Activated naive CD8-positive, alpha-beta T cell (primary cell): Measurements from ENCODE around the gene GREM1.

Source experiments
- H3K27ac Mint-ChIP-seq: one replicate; pipeline ENCODE4 v1.8.0; 2021; ENCODE audit warnings: mixed read lengths
- H3K27me3 Mint-ChIP-seq: one replicate; pipeline ENCODE4 v1.8.0; 2021; ENCODE audit warnings: mixed read lengths
- H3K36me3 Mint-ChIP-seq: one replicate; pipeline ENCODE4 v1.8.0; 2021; ENCODE audit warnings: mixed read lengths
- H3K4me1 Mint-ChIP-seq: one replicate; pipeline ENCODE4 v1.8.0; 2021; ENCODE audit warnings: low read depth, mixed read lengths
- H3K4me3 Mint-ChIP-seq: one replicate; pipeline ENCODE4 v1.8.0; 2021; ENCODE audit warnings: mild to moderate bottlenecking, mixed read lengths
- H3K9me3 Mint-ChIP-seq: one replicate; pipeline ENCODE4 v1.8.0; 2021; ENCODE audit warnings: low read depth, mixed read lengths

GREM1 gene

GRCh38 chr15:32715276-32715675 lies 2.5 kb upstream of the GREM1 start:
- H3K9me3 Mint-ChIP-seq = no peaks in the 10 kb centered on the region
- peaks cover 18% of the 10 kb centered on the region for H3K4me1 Mint-ChIP-seq
- peaks cover 37% of the 10 kb centered on the region for H3K27me3 Mint-ChIP-seq

GRCh38 chr15:32716216-32716914 lies 1.4 kb upstream of the GREM1 start:
- Mint-ChIP-seq H3K27ac (no peak overlapping the region), H3K36me3 (no peaks in the 10 kb centered on the region)

More at GRCh38 chr15:32715276-32715675, 2.5 kb upstream of the GREM1 start:
- H3K36me3 Mint-ChIP-seq = no peaks in the 10 kb centered on the region
- no peak overlapping the region for H3K27ac Mint-ChIP-seq
- H3K4me3 Mint-ChIP-seq = no peak overlapping the region

GRCh38 chr15:32716915-32717425 lies 834 bp upstream of the GREM1 start:
- no peak overlapping the region for H3K27ac Mint-ChIP-seq
- H3K36me3 Mint-ChIP-seq = no peaks in the 10 kb centered on the region
- H3K4me1 Mint-ChIP-seq = peaks cover 18% of the 10 kb centered on the region
- no peaks in the 10 kb centered on the region for H3K9me3 Mint-ChIP-seq
- peak overlapping the region; percentile 4 for H3K4me3 Mint-ChIP-seq
- peaks cover 40% of the 10 kb centered on the region for H3K27me3 Mint-ChIP-seq

More at GRCh38 chr15:32716216-32716914, 1.4 kb upstream of the GREM1 start:
- peaks cover 18% of the 10 kb centered on the region for H3K4me1 Mint-ChIP-seq
- H3K9me3 Mint-ChIP-seq = no peaks in the 10 kb centered on the region
- H3K4me3 Mint-ChIP-seq = peak overlapping the region; percentile 4
- peaks cover 41% of the 10 kb centered on the region for H3K27me3 Mint-ChIP-seq

- Mint-ChIP-seq H3K4me1 (peaks cover 18% of the 10 kb centered on the region), H3K4me3 (no peak overlapping the region), H3K27me3 (peaks cover 43% of the 10 kb centered on the region)
Measured at GRCh38 chr15:32718227-32718820, 520 bp downstream of the GREM1 start.

GRCh38 chr15:32718821-32719716 lies 1.3 kb downstream of the GREM1 start:
- Mint-ChIP-seq H3K27ac (no peak overlapping the region), H3K27me3 (peaks cover 37% of the 10 kb centered on the region), H3K36me3 (no peaks in the 10 kb centered on the region), H3K4me3 (peak overlapping the region; percentile 44), H3K4me1 (peaks cover 18% of the 10 kb centered on the region), H3K9me3 (no peaks in the 10 kb centered on the region)

More at GRCh38 chr15:32718227-32718820, 520 bp downstream of the GREM1 start:
- Mint-ChIP-seq H3K36me3 (no peaks in the 10 kb centered on the region), H3K9me3 (no peaks in the 10 kb centered on the region), H3K27ac (no peak overlapping the region)

- H3K27me3 Mint-ChIP-seq = peaks cover 39% of the 10 kb centered on the region
- H3K4me3 Mint-ChIP-seq = no peak overlapping the region
- H3K36me3 Mint-ChIP-seq = peaks cover 2% of the 10 kb centered on the region
- no peak overlapping the region for H3K27ac Mint-ChIP-seq
- peaks cover 17% of the 10 kb centered on the region for H3K4me1 Mint-ChIP-seq
- peaks cover 3% of the 10 kb centered on the region for H3K9me3 Mint-ChIP-seq
Measured at GRCh38 chr15:32721596-32721995, 3.8 kb downstream of the GREM1 start.

- Mint-ChIP-seq H3K36me3 (peaks cover 2% of the 10 kb centered on the region), H3K4me1 (peaks cover 12% of the 10 kb centered on the region), H3K27ac (no peak overlapping the region), H3K27me3 (peaks cover 34% of the 10 kb centered on the region), H3K4me3 (no peak overlapping the region), H3K9me3 (peaks cover 3% of the 10 kb centered on the region)
Measured at GRCh38 chr15:32722136-32722535, 4.3 kb downstream of the GREM1 start.

GRCh38 chr15:32723171-32723948 lies 5.6 kb downstream of the GREM1 start:
- no peak overlapping the region for H3K27ac Mint-ChIP-seq

GRCh38 chr15:32729700-32730395 lies 12.0 kb downstream of the GREM1 start:
- Mint-ChIP-seq H3K27me3 (peaks cover 33% of the 10 kb centered on the region), H3K27ac (no peak overlapping the region), H3K4me3 (no peak overlapping the region)

More at GRCh38 chr15:32723171-32723948, 5.6 kb downstream of the GREM1 start:
- H3K36me3 Mint-ChIP-seq = peaks cover 2% of the 10 kb centered on the region
- H3K9me3 Mint-ChIP-seq = peaks cover 3% of the 10 kb centered on the region
- H3K27me3 Mint-ChIP-seq = peaks cover 37% of the 10 kb centered on the region
- peaks cover 9% of the 10 kb centered on the region for H3K4me1 Mint-ChIP-seq
- no peak overlapping the region for H3K4me3 Mint-ChIP-seq

GRCh38 chr15:32730677-32731654 lies 13.2 kb downstream of the GREM1 start:
- no peak overlapping the region for H3K4me3 Mint-ChIP-seq
- H3K9me3 Mint-ChIP-seq = peaks cover 3% of the 10 kb centered on the region
- no peaks in the 10 kb centered on the region for H3K4me1 Mint-ChIP-seq
- no peaks in the 10 kb centered on the region for H3K36me3 Mint-ChIP-seq
- H3K27ac Mint-ChIP-seq = no peak overlapping the region
- peaks cover 31% of the 10 kb centered on the region for H3K27me3 Mint-ChIP-seq

More at GRCh38 chr15:32729700-32730395, 12.0 kb downstream of the GREM1 start:
- no peaks in the 10 kb centered on the region for H3K36me3 Mint-ChIP-seq
- peaks cover 3% of the 10 kb centered on the region for H3K9me3 Mint-ChIP-seq
- no peaks in the 10 kb centered on the region for H3K4me1 Mint-ChIP-seq

GRCh38 chr15:32732574-32733157 lies 14.9 kb downstream of the GREM1 start:
- H3K27ac Mint-ChIP-seq = no peak overlapping the region
- H3K27me3 Mint-ChIP-seq = peaks cover 29% of the 10 kb centered on the region

GRCh38 chr15:32733281-32733680 lies 15.5 kb downstream of the GREM1 start:
- Mint-ChIP-seq H3K9me3 (no peaks in the 10 kb centered on the region), H3K4me3 (no peak overlapping the region), H3K36me3 (no peaks in the 10 kb centered on the region), H3K4me1 (no peaks in the 10 kb centered on the region), H3K27ac (no peak overlapping the region), H3K27me3 (peaks cover 29% of the 10 kb centered on the region)

More at GRCh38 chr15:32732574-32733157, 14.9 kb downstream of the GREM1 start:
- Mint-ChIP-seq H3K4me3 (no peak overlapping the region), H3K4me1 (no peaks in the 10 kb centered on the region), H3K9me3 (no peaks in the 10 kb centered on the region), H3K36me3 (no peaks in the 10 kb centered on the region)
